HG02943 (cell line): Measurements from ENCODE around the gene SH3BP5L.
"Not testable (repeated sequence)": the region's sequence is repeated elsewhere in the genome, so short reads cannot be mapped to it uniquely, and the experiment has no call there.

ENCODE experiments used
- ATAC-seq: cut with Tn5 transposase; IDR thresholded peaks from one replicate; pipeline ENCODE4 v1.9.1; 2021; ENCODE audit warnings: mild to moderate bottlenecking, low read depth, moderate library complexity; ENCODE audit not compliant: unreplicated experiment

Gene SH3BP5L

GRCh38 chr1:248812736-248813425, 12.8 kb downstream of the SH3BP5L start:
- no peak for ATAC-seq

GRCh38 chr1:248811514-248812490, 13.9 kb downstream of the SH3BP5L start:
- no peak for ATAC-seq

GRCh38 chr1:248810727-248811513, 14.8 kb downstream of the SH3BP5L start:
- ATAC-seq, result no peak

GRCh38 chr1:248810000-248810726, 15.6 kb downstream of the SH3BP5L start:
- no peak for ATAC-seq

GRCh38 chr1:248808876-248809275, 16.8 kb downstream of the SH3BP5L start:
- ATAC-seq, result no peak

GRCh38 chr1:248807067-248807737, 18.5 kb downstream of the SH3BP5L start:
- ATAC-seq, result peak; percentile 72

- ATAC-seq, result no peak
Measured at GRCh38 chr1:248805876-248806275, 19.8 kb downstream of the SH3BP5L start.

GRCh38 chr1:248804771-248805681, 20.7 kb downstream of the SH3BP5L start:
- peak; percentile 82 for ATAC-seq

GRCh38 chr1:248803501-248803900, 22.2 kb downstream of the SH3BP5L start:
- not testable (repeated sequence) for ATAC-seq

- ATAC-seq, result no peak
Measured at GRCh38 chr1:248802454-248802853, 23.3 kb downstream of the SH3BP5L start.

- no peak for ATAC-seq
Measured at GRCh38 chr1:248800459-248800858, 25.3 kb downstream of the SH3BP5L start.

- no peak for ATAC-seq
Measured at GRCh38 chr1:248798791-248799190, 26.9 kb downstream of the SH3BP5L start.

- ATAC-seq, result not testable (repeated sequence)
Measured at GRCh38 chr1:248794663-248795062, 31.1 kb downstream of the SH3BP5L start.

- peak; percentile 78 for ATAC-seq
Measured at GRCh38 chr1:248793592-248793991, 32.1 kb downstream of the SH3BP5L start.

- no peak for ATAC-seq
Measured at GRCh38 chr1:248792342-248792741, 33.4 kb downstream of the SH3BP5L start.

- ATAC-seq, result no peak
Measured at GRCh38 chr1:248791010-248791409, 34.7 kb downstream of the SH3BP5L start.

GRCh38 chr1:248790456-248790855, 35.3 kb downstream of the SH3BP5L start:
- no peak for ATAC-seq

- ATAC-seq, result not testable (repeated sequence)
Measured at GRCh38 chr1:248789337-248789736, 36.4 kb downstream of the SH3BP5L start.
